GM19372 (cell line): ENCODE results near the gene TMPRSS4.

Experiments used
- ATAC-seq: cut with Tn5 transposase; IDR thresholded peaks from one replicate; pipeline ENCODE4 v1.9.1; 2021; ENCODE audit warnings: mild to moderate bottlenecking, low read depth, moderate library complexity; ENCODE audit not compliant: unreplicated experiment

The TMPRSS4 gene

GRCh38 chr11:118099838-118100556 lies 23.1 kb downstream of the TMPRSS4 start:
- ATAC-seq: no peak

DNA sequence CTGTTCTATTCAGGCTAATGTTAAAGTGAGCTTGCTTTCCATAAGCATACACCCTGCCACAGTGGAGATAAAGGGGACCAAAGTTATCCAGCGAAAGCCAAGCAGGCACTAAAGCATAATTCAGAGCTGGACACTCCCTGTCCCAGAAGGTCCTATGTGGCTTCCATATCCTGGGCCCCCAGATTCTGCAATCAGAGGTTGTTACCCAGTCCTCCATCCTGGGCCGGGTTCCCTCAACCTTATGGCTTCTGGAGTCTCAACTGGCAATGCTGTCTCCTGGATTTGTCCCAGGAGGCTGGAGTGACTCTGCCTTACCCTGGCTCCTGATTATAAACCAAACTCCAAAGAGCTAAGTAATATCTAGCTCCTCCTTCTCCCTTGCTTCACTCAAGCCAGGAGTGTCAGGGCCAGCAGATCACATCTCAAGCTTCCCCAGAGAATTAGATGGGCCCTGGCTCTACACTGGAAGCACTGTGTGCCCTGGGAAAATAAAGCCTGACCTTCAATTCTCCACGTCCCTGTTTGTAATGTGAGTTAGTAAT lies 23.9 kb downstream of the TMPRSS4 start:
- no peak for ATAC-seq

DNA sequence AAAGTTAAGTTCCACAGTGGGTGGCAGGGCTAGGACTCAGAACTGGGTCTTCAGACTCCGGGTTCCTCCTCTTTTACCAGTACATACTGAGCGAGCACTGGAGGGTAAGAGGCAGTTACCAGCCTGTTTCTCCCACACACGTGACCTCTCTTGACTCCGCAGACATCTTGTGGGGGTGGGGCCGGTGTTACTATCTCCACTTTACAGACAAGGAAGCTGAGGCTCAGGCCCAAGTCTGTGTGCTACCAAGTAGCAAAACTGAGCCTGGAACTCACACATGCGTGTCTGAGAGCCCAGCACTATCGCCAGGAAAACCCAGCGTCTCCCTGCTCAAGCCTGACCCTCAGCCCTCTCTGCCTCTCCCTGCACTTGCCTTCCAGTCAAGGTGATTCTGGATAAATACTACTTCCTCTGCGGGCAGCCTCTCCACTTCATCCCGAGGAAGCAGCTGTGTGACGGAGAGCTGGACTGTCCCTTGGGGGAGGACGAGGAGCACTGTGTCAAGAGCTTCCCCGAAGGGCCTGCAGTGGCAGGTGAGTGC lies 25.9 kb downstream of the TMPRSS4 start:
- no peak for ATAC-seq

DNA sequence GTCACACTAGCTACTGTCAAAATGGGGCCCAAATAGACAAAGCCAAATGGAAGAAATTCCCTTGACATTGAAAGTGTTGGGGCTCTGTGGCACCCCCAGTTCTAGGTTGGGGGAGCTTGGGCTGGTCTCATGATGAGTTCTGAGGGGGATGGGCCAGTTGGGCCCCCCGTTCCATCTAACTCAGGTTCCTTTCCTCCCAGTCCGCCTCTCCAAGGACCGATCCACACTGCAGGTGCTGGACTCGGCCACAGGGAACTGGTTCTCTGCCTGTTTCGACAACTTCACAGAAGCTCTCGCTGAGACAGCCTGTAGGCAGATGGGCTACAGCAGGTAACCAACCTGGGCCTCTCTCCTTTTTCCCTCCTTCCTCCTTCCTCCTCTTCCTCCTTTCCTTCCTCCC lies 27.6 kb downstream of the TMPRSS4 start:
- ATAC-seq: no peak

DNA sequence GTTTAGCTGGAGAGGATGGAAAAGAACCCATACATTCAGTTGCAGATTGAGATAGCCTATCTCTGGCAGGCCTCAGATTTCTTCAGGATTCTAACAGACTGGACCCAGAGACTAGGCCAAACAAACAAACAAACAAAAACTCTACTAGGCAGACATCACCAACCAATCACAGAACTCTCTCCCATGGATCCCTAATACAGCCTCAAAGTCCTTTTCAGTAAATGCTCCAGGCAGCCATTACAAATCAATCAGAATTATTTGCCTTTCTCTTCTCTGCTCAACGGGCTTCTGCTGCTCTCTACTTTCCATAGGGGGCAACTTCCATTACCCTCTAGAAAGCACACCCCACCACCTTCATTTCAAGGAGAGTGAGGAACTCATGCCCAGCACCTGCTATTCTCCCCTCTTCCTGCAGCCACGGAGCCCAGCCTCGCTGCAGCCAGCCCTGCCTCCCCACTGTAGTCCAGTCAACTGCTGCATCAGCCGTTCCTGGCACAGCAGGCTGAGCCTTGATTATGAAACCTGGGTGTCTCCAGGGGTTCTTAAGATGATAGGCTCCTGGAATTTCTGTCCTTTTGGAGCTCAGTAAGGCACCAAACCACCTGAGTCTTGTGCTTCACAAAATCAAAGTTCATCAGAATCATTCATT lies 28.9 kb downstream of the TMPRSS4 start:
- ATAC-seq: no peak

DNA sequence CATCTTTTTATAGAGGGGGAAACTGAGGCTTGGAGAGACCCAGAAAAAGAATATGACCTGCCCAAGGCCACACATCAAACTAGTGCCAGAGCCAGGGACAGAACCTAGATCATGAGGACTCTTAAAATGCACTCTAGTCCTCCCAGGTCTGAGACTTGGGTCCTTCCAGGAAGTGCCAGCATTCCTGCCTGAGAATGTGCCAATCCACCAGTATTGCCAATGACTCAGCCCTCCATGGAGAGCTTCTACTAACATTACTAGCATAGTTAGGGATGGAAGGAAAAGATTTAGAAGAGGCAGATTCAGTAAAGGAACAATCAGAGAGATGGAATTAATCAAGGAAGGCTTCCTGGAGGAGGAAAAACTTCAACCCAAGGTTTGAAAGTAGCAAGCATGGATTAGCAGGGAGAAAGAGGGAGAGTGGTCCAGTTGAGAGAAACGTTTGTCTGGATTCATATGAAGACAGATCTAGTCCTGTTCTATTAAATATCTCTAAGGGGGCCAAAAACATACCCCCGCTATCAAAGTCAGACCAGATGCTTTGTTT lies 30.0 kb downstream of the TMPRSS4 start:
- no peak for ATAC-seq

DNA sequence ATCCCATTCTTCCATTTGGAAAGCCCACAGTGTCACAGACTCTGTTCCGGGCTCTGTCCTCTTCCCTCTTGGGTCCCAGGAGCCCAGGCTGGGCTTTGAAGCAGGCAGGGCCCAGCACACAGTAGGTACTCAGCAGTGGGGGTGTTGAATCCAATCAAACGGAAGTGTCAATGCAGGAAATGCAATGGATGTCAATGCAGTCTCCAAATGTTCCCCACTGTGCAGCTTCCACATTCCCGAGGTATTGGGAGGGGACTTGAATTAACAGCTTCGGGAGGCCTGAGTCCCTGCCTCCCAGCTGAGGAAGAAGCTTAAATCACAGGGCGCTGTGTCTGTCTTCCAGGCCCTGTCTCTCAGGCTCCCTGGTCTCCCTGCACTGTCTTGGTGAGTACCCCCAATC lies 31.6 kb downstream of the TMPRSS4 start:
- no peak for ATAC-seq

DNA sequence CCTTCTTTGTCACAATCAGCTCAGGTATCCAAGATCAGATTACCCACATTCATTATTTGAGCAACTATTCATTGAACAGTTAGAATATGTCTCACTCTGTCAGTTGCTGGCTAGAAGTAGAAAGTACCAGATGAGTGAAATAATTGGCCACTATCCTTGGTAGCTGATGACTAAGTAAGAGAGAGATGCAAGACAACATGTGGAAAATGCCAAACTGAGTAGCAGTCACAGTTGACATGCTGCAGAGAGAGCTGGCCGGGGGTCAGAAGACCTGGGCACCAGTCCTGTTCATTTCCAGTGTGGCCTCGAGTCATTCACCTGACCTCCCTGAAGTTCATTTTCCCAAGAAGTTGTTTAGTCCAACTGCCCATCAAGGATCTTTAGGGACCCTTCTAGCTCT lies 32.4 kb downstream of the TMPRSS4 start:
- ATAC-seq: no peak

- no peak for ATAC-seq
Observed at GRCh38 chr11:118111019-118111743, 34.3 kb downstream of the TMPRSS4 start.

GRCh38 chr11:118111744-118112035 lies 34.8 kb downstream of the TMPRSS4 start:
- ATAC-seq: no peak

GRCh38 chr11:118112711-118113430 lies 36.0 kb downstream of the TMPRSS4 start:
- ATAC-seq: no peak

DNA sequence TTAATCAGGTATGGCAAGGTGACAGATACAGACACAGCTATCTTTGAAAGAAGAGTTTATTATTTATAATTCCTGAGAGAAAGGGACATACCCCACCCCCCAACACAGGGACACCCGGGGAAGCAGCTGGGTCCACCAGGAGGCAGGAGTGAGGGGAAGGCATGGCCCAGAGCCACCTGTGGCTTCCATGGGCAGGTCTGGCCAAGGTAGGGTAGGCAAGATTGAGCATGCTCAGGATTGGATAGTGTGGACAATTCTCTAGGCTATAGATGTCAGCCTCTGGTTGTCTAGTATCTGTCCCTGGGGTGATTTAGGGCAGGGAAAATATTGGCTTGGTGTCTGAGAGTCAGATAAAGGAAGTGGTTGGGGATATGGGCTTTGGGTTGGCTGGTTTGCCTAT lies 37.4 kb downstream of the TMPRSS4 start:
- no peak for ATAC-seq

DNA sequence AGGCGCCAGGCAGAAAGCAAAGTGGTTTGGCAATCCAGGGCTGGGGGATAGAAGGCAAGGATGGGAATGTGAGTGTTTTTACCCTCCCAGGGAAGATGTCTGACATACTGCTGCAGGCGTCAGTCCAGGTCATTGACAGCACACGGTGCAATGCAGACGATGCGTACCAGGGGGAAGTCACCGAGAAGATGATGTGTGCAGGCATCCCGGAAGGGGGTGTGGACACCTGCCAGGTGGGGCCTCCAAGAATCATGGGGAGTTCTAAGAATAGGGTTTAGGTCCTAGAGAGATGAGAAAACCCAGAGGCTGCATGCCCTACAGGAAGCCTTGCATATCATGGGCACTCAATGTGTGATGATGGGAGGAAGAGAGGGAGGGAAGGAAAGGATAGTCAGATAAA lies 38.2 kb downstream of the TMPRSS4 start:
- no peak for ATAC-seq

- no peak for ATAC-seq
Observed at GRCh38 chr11:118117790-118118601, 41.1 kb downstream of the TMPRSS4 start.

GRCh38 chr11:118120793-118121192 lies 43.9 kb downstream of the TMPRSS4 start:
- ATAC-seq: no peak

DNA sequence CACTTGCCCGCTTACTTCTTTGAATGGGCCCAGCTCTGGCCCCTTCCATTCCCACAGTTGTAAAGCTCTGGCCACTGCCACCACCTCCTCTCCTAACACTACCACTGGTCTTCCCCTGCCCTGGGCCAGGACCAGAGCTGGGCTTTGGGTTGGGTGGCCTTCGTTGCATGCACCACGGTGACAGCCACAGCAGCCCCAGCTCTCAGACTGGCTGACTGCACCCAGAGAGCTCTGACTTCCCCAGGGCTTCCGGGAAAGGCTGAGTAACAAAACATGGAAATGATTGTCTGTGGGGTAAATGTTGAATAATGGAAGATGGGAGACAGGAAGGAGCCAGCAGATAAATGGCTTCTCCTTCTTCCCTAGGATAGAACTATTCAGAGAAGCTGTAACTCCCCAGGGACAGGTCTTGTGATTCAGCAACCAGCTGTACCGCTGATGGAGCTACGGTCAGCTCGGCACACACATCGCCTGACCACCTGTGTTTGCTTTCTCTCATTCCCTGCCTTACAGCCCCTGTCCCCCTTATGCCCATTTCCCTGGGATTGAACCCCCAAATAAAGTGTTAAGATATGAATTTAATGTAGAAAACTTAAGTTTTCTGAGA lies 48.2 kb downstream of the TMPRSS4 start:
- ATAC-seq: no peak

GRCh38 chr11:118126082-118126838 lies 49.4 kb downstream of the TMPRSS4 start:
- ATAC-seq: no peak

- no peak for ATAC-seq
Observed at GRCh38 chr11:118128310-118128709, 51.4 kb downstream of the TMPRSS4 start.
